HUDEP-2 (cell line): Measurements from ENCODE around the gene MAP3K8.

Source experiments
- DNase-seq, 76 experiments: peaks; one replicate each; lab custom pipeline; 2025; ENCODE audit not compliant: unreplicated experiment in 76 of 76; lab: John Stamatoyannopoulos, UW

The MAP3K8 gene

GRCh38 chr10:30433730-30434272, at the start of gene MAP3K8:
Gene MAP3K8, plus strand, starts transcription at chr10:30434184. Its CDS starts 4,755 bp downstream, at chr10:30438939.
- DNase-seq: peak in 35 of 76 experiments; percentile 4 to 65 (median 25)

GRCh38 chr10:30384701-30385201, 49.2 kb upstream of the MAP3K8 start:
- peak in 16 of 76 experiments; percentile 1 to 36 (median 6) for DNase-seq

- DNase-seq: no peak
Measured at GRCh38 chr10:30386801-30387588, 47.0 kb upstream of the MAP3K8 start.

- peak in 1 of 76 experiments; percentile 3 for DNase-seq
Measured at GRCh38 chr10:30387646-30388243, 46.2 kb upstream of the MAP3K8 start.

- no peak for DNase-seq
Measured at GRCh38 chr10:30389543-30389942, 44.4 kb upstream of the MAP3K8 start.

GRCh38 chr10:30390207-30390606, 43.8 kb upstream of the MAP3K8 start:
- no peak for DNase-seq

- DNase-seq: no peak
Measured at GRCh38 chr10:30391266-30391665, 42.7 kb upstream of the MAP3K8 start.

- peak in 51 of 76 experiments; percentile 2 to 69 (median 30) for DNase-seq
Measured at GRCh38 chr10:30392564-30392990, 41.4 kb upstream of the MAP3K8 start.

- DNase-seq: no peak
Measured at GRCh38 chr10:30396293-30396692, 37.7 kb upstream of the MAP3K8 start.

GRCh38 chr10:30396698-30397097, 37.3 kb upstream of the MAP3K8 start:
- DNase-seq: no peak

- DNase-seq: no peak
Measured at GRCh38 chr10:30398193-30398592, 35.8 kb upstream of the MAP3K8 start.

GRCh38 chr10:30398788-30399187, 35.2 kb upstream of the MAP3K8 start:
- no peak for DNase-seq

GRCh38 chr10:30403494-30403893, 30.5 kb upstream of the MAP3K8 start:
- no peak for DNase-seq

GRCh38 chr10:30404540-30404939, 29.4 kb upstream of the MAP3K8 start:
- DNase-seq: no peak

GRCh38 chr10:30411263-30411662, 22.7 kb upstream of the MAP3K8 start:
- no peak for DNase-seq

- no peak for DNase-seq
Measured at GRCh38 chr10:30412901-30413300, 21.1 kb upstream of the MAP3K8 start.

- peak in 18 of 76 experiments; percentile 5 to 54 (median 26) for DNase-seq
Measured at GRCh38 chr10:30413996-30414576, 19.9 kb upstream of the MAP3K8 start.

- DNase-seq: no peak
Measured at GRCh38 chr10:30415593-30415992, 18.4 kb upstream of the MAP3K8 start.

- DNase-seq: no peak
Measured at GRCh38 chr10:30417301-30417700, 16.7 kb upstream of the MAP3K8 start.

GRCh38 chr10:30420266-30420665, 13.7 kb upstream of the MAP3K8 start:
- no peak for DNase-seq

GRCh38 chr10:30420766-30421165, 13.2 kb upstream of the MAP3K8 start:
- no peak for DNase-seq
